BLaER1 (cell line): ENCODE results near the gene DIP2B.

Source experiments
- H3K27ac ChIP-seq: shearing (Covaris generic); formaldehyde crosslinking; 2 replicates; pipeline ENCODE4 v1.8.1; 2022
- H3K27me3 ChIP-seq: shearing (Covaris generic); formaldehyde crosslinking; 2 replicates; pipeline ENCODE4 v1.8.1; 2022
- H3K36me3 ChIP-seq: shearing (Covaris generic); formaldehyde crosslinking; 2 replicates; pipeline ENCODE4 v1.8.1; 2022
- H3K4me1 ChIP-seq: shearing (Covaris generic); formaldehyde crosslinking; 2 replicates; pipeline ENCODE4 v1.8.1; 2022
- H3K4me2 ChIP-seq: shearing (Covaris generic); formaldehyde crosslinking; 2 replicates; pipeline ENCODE4 v1.8.1; 2022
- H3K4me3 ChIP-seq: shearing (Covaris generic); formaldehyde crosslinking; 2 replicates; pipeline ENCODE4 v1.8.1; 2022
- H3K9ac ChIP-seq: shearing (Covaris generic); formaldehyde crosslinking; 2 replicates; pipeline ENCODE4 v1.8.1; 2022
- H3K9me3 ChIP-seq: shearing (Covaris generic); formaldehyde crosslinking; 2 replicates; pipeline ENCODE4 v1.8.1; 2022
- H4K20me1 ChIP-seq: shearing (Covaris generic); formaldehyde crosslinking; 2 replicates; pipeline ENCODE4 v1.8.1; 2022
- Cebpa-rat ChIP-seq: shearing (Covaris generic); IDR thresholded peaks from 2 replicates; pipeline ENCODE4 v1.8.1; 2022

DIP2B gene

DNA sequence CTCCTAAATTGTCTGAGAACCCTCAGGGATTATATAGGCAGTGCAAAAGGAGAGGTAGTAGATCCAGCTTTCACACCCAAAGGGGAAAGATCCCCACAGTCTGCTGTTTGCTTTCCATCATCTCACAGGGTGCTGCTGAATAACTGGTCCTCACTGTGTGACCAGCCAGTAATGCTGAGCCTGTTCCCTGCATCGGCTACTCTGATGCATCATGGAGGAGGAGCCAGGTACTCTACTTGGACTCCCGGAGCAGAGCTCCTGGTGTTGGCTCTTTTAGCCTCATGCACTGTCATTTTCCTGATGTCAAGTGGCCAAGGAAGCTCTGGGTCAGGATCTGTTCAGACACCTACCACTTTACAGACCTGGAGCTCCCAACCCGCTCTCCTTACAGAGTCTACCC, 131.7 kb downstream of the DIP2B start:
- no peak for TF ChIP-seq Cebpa-rat
- no peak overlapping the region for H3K4me3 ChIP-seq
- no peak overlapping the region for H3K27ac ChIP-seq
- no peaks in the 10 kb centered on the region for H3K9me3 ChIP-seq
- H4K20me1 ChIP-seq, result peaks cover 61% of the 10 kb centered on the region
- no peak overlapping the region for H3K4me2 ChIP-seq
- H3K27me3 ChIP-seq, result no peaks in the 10 kb centered on the region
- peaks cover 14% of the 10 kb centered on the region for H3K4me1 ChIP-seq
- H3K9ac ChIP-seq, result no peak overlapping the region
- H3K36me3 ChIP-seq, result peaks cover 34% of the 10 kb centered on the region

DNA sequence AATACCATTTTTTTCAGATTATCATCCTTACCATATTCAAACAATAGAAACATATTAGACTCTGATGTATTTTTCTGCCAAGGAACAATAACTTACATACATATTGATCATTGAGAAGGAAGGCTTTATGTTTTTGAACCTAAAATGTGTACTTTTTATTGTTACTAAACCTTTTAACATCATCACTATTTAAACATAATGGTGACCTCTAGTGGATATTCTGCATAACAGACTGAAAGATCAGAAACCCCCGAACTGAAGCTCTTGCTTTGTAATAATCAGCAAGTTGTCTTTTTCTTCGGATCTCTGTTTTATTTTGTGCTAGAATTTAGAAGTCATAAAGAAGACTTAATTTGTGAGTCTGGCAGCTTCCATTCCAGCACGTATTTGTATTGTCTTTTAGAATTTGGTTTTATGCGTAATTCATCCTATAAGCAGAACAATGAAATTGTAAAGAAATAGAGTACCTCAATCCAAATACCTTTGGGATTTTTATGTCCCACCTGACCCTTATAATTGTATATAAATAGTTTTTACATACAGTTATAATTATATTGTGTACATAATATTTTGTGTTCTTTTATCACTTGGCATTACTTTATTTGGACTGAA, 133.2 kb downstream of the DIP2B start:
- H3K4me1 ChIP-seq, result peaks cover 17% of the 10 kb centered on the region
- no peaks in the 10 kb centered on the region for H3K27me3 ChIP-seq
- no peak for TF ChIP-seq Cebpa-rat
- no peak overlapping the region for H3K9ac ChIP-seq
- H4K20me1 ChIP-seq, result peaks cover 61% of the 10 kb centered on the region
- no peak overlapping the region for H3K4me3 ChIP-seq
- H3K27ac ChIP-seq, result no peak overlapping the region
- H3K4me2 ChIP-seq, result no peak overlapping the region
- H3K9me3 ChIP-seq, result no peaks in the 10 kb centered on the region
- peaks cover 36% of the 10 kb centered on the region for H3K36me3 ChIP-seq

DNA sequence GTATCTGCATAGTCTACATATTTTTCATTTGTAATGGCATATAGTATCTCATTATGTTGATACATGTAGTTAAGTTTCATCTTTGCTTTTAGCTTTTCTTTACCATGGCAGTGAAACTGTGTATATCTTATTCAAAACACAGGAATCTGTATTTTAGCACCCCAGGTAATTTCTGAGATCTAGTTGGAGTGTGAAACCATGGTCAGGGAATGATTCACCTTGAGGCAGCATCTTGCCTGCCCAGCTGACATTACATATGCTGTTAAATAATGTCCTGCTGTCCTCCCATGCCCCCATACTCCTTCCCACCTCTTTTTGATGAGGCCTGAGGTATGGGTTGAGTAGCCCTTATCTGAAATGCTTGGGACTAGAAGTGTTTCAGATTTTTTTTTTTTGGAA, 133.7 kb downstream of the DIP2B start:
- H3K4me2 ChIP-seq, result no peak overlapping the region
- H3K27ac ChIP-seq, result no peak overlapping the region
- H3K27me3 ChIP-seq, result no peaks in the 10 kb centered on the region
- H4K20me1 ChIP-seq, result peaks cover 57% of the 10 kb centered on the region
- peaks cover 32% of the 10 kb centered on the region for H3K36me3 ChIP-seq
- H3K4me3 ChIP-seq, result no peak overlapping the region
- no peak for TF ChIP-seq Cebpa-rat
- H3K4me1 ChIP-seq, result peaks cover 17% of the 10 kb centered on the region
- H3K9me3 ChIP-seq, result no peaks in the 10 kb centered on the region
- no peak overlapping the region for H3K9ac ChIP-seq

DNA sequence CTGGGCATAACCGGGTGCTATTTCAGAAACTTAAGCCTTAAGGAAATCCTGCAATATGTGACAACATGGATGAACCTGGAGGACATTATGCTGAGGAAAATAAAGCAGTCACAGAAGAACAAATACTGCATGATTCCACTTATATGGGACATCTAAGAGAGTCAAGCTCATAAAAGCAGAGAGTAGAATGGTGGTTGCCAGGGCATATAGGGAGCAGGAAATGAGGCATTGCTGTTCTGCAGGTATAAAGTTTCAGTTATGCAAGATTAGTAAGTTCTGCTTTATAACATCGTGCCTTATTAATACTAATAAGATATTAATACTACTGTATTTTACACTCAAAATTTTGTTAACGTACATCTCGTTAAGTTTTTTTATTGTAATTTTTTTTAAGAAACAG, 134.9 kb downstream of the DIP2B start:
- Histone ChIP-seq H3K4me1 (peaks cover 17% of the 10 kb centered on the region), H3K36me3 (peaks cover 31% of the 10 kb centered on the region), H3K4me3 (no peak overlapping the region), H3K9me3 (no peaks in the 10 kb centered on the region), H4K20me1 (peaks cover 46% of the 10 kb centered on the region), H3K27ac (no peak overlapping the region), H3K9ac (no peak overlapping the region), H3K4me2 (no peak overlapping the region), H3K27me3 (no peaks in the 10 kb centered on the region)
- TF ChIP-seq Cebpa-rat, result no peak

DNA sequence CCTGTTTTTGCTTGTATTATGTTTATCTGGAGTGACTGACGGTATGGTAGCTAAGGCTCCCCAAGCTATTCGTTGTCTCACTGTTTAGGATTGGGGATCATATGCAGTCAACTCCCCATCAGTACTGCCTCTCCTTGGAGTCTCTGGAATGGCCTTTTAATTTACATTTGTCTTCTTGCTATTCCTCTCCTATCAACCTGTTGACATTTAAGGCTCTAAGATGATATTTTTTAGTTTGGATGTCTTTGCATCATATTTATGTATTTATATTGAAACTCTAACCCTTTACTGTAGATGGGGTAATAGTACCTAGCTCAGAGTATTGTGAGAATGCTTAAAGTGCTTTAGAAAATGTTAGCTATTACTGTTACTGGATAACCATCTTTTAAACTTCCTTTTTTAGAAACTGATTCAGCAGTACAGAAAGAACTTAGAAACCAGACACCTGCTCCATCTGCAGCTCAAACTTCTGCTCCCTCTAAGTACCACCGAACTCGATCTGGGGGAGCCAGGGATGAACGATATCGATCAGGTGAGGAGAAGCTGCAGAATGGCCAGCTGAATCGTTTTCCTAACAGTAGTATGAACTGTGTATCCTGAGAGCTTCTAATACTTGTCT, 135.6 kb downstream of the DIP2B start:
- H3K27ac ChIP-seq, result no peak overlapping the region
- H3K9me3 ChIP-seq, result no peaks in the 10 kb centered on the region
- H3K4me3 ChIP-seq, result no peak overlapping the region
- no peak overlapping the region for H3K9ac ChIP-seq
- no peak overlapping the region for H3K4me2 ChIP-seq
- TF ChIP-seq Cebpa-rat, result no peak
- no peaks in the 10 kb centered on the region for H3K27me3 ChIP-seq
- H3K36me3 ChIP-seq, result peaks cover 31% of the 10 kb centered on the region
- H4K20me1 ChIP-seq, result peaks cover 44% of the 10 kb centered on the region
- peaks cover 11% of the 10 kb centered on the region for H3K4me1 ChIP-seq

DNA sequence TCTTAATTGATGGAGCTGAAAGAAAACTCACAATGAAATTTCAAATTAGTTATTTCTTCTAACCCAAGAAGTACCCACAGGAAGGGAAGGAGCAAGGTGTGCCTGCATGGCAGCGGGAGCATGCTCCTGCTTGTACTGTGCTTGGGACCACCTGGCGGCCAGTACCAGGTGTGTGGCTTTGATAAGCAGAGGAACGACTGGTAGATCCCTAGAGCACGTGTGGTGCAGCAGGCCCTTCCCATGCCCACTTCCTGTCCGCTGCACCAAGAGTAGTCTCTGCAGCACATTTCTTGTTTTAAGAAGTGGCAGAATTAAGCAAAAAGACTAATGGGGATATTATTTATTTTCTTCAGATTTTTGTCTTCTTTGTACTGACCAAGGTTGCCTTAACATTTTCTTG, 136.8 kb downstream of the DIP2B start:
- H3K36me3 ChIP-seq, result peaks cover 34% of the 10 kb centered on the region
- peaks cover 10% of the 10 kb centered on the region for H3K4me1 ChIP-seq
- H3K4me2 ChIP-seq, result peak overlapping the region; percentile 29; the same call in 1 of the 2 replicates
- H3K4me3 ChIP-seq, result no peak overlapping the region
- no peak overlapping the region for H3K27ac ChIP-seq
- no peak overlapping the region for H3K9ac ChIP-seq
- no peak for TF ChIP-seq Cebpa-rat
- no peaks in the 10 kb centered on the region for H3K9me3 ChIP-seq
- peaks cover 34% of the 10 kb centered on the region for H4K20me1 ChIP-seq
- H3K27me3 ChIP-seq, result no peaks in the 10 kb centered on the region

DNA sequence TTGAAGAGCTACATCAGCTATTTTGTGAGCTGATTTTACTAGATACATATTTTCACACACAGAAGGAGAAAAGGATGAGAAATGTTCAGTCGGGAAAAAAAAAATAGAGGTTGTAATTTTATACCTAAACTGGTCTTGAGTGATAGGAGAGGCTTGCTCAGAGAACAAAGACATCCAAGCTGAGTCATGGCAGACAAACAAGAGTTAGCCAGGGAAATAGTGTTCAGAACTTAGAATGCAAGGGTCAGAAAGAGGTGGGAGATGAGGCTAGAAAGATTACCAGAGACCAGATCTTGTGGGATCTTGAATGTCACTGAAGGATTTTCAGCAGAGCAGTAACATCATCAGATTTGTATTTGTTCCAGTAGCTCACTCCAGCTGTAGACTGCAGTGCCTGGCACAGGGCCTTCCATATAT, 137.3 kb downstream of the DIP2B start:
- H3K4me1 ChIP-seq, result peaks cover 10% of the 10 kb centered on the region

DNA sequence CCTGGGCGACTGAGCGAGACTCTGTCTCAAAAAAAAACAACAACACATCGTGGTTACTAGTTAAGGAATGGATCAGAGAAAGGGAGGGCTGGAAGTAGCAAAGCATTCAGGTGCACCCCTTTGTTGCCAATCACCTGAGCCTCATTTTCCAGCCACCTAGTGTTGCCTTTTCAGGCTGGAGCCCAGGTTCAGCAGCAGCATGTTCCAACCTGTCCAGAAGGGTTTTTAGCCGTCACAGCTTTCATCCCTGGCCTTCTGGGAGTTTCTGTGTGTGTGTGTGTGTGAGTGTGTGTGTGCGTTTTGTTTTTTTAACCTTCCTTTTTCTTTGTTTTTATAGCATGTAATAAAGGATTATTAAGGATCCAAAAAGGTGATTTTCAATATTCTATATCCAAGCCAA, 138.0 kb downstream of the DIP2B start:
- Histone ChIP-seq H3K27ac (no peak overlapping the region), H4K20me1 (peaks cover 24% of the 10 kb centered on the region), H3K9ac (no peak overlapping the region), H3K4me2 (no peak overlapping the region), H3K4me3 (no peak overlapping the region), H3K36me3 (peaks cover 41% of the 10 kb centered on the region), H3K27me3 (no peaks in the 10 kb centered on the region), H3K9me3 (no peaks in the 10 kb centered on the region), H3K4me1 (peaks cover 10% of the 10 kb centered on the region)
- TF ChIP-seq Cebpa-rat, result no peak

More for the DNA sequence above, 137.3 kb downstream of the DIP2B start:
- Histone ChIP-seq H3K36me3 (peaks cover 33% of the 10 kb centered on the region), H4K20me1 (peaks cover 29% of the 10 kb centered on the region), H3K4me3 (no peak overlapping the region), H3K9ac (no peak overlapping the region), H3K27me3 (no peaks in the 10 kb centered on the region), H3K4me2 (no peak overlapping the region), H3K9me3 (no peaks in the 10 kb centered on the region), H3K27ac (no peak overlapping the region)
- no peak for TF ChIP-seq Cebpa-rat

DNA sequence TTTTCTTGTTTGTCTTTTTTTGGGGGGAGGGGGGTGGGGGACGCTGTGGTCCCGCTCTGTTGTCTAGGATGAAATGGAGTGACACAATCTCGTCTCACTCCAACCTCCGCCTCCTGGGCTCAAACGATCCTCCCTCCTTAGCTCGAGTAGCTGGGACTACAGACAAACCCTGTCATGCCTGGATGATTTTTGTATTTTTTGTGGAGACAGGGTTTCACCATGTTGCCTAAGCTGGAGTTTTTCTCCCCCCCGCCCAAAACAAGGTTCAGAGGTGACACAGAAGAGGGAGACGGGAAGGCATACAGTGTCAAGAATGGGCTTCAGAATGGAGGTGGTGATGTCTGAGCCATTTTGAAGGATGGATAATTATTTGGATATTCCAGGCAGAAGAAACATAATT, 142.2 kb downstream of the DIP2B start:
- TF ChIP-seq Cebpa-rat, result no peak
- H3K27ac ChIP-seq, result no peak overlapping the region
- H3K9ac ChIP-seq, result no peak overlapping the region

DNA sequence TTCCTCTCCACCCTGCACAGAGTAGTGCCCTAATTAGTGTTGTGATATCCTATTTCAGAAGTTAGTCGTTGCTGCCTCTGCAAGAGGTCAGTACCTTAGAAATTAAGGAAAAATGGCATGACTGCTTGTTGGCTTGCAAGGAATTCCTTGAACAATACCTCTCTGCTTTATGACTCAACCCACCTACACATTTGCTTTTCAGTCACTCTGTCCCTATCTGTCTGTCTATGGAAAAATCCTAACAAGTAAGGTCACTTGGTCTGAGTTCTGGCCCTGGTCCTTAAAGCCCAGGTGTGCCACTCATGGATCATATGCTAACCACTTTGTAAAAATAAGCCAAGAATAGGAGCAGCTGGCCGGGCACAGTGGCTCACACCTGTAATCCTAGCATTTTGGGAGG, 142.7 kb downstream of the DIP2B start:
- no peak overlapping the region for H3K9ac ChIP-seq
- no peak for TF ChIP-seq Cebpa-rat
- H4K20me1 ChIP-seq, result no peaks in the 10 kb centered on the region
- no peak overlapping the region for H3K27ac ChIP-seq
- no peak overlapping the region for H3K4me3 ChIP-seq
- H3K36me3 ChIP-seq, result peaks cover 30% of the 10 kb centered on the region
- no peaks in the 10 kb centered on the region for H3K4me1 ChIP-seq
- no peak overlapping the region for H3K4me2 ChIP-seq
- no peaks in the 10 kb centered on the region for H3K27me3 ChIP-seq
- H3K9me3 ChIP-seq, result no peaks in the 10 kb centered on the region

More for the DNA sequence above, 142.2 kb downstream of the DIP2B start:
- Histone ChIP-seq H3K27me3 (no peaks in the 10 kb centered on the region), H3K4me3 (no peak overlapping the region), H3K36me3 (peaks cover 34% of the 10 kb centered on the region), H3K9me3 (no peaks in the 10 kb centered on the region), H3K4me1 (no peaks in the 10 kb centered on the region), H4K20me1 (no peaks in the 10 kb centered on the region), H3K4me2 (no peak overlapping the region)
